ENCODE measurements around the gene MAB21L3.

The MAB21L3 gene

GRCh38 chr1:116112388-116113140 is 1.4 kb downstream of the MAB21L3 start:
- DNase-seq, result no peak

GRCh38 chr1:116113615-116114014 is 2.4 kb downstream of the MAB21L3 start:
- DNase-seq, result no peak

DNA sequence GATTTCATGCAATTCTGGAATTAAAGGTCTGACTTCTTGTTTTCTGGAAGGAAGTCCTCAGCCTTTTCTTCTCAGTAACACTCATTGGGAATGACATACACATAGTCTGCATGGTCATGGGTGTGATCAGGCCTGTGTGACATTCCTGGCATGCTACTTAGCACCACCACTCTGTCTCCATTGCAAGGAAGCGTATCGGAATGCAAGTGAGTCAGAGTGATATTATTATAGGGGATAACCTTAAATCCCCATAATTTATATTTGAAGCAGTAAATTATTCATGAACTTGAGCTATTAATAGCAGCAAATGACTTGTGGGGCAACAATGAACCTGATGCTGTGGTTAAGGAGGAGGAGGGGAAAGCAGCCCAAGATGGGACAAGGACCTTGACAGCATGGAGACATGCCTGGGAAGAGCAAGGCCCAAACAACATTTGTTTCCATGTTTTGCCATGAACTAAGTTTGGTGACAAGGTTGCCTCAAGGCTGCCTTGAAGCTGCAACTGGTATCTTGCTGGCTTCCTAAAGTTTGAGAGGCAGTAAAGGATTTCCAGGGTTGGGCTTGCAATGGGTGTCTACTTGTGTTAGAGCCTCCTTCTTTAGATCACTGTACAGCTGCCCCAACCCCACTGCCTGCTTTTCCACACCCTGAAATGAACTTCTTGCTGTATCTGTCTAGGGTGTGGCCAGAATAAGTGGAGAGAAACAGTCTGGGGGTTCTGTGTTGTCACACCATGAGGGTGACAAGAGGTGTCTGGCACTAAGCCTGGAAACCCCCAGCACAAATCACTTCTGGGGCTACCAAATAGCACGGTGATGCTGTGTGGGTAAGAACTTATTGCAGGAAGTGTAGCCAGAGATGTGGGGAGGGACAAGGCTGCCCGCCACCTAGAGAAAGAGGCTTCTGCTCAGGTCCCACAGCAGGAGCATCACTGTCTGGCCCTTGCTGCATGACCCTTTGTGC is 4.6 kb downstream of the MAB21L3 start:
- DNase-seq, result no peak

DNA sequence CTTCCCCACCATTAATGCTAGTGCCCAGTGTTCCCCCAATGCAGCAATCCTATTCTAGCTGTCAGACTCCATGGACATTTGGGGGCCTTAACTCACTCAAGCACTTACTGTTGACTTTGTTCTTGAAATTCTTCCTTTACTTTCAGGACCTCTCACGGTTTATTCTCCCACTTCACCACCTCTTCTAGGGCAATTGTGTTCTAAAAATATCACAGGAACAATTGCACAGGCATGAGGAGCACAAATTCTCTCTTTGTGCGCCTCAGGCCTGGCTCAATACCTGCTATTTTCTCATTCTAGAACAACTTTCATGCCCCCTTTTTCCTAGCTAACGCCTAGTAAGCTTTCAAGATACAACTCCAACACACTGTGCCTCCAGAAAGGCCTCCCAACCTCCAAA is 7.3 kb downstream of the MAB21L3 start:
- no peak for DNase-seq

GRCh38 chr1:116119876-116120275 is 8.7 kb downstream of the MAB21L3 start:
- DNase-seq, result no peak

DNA sequence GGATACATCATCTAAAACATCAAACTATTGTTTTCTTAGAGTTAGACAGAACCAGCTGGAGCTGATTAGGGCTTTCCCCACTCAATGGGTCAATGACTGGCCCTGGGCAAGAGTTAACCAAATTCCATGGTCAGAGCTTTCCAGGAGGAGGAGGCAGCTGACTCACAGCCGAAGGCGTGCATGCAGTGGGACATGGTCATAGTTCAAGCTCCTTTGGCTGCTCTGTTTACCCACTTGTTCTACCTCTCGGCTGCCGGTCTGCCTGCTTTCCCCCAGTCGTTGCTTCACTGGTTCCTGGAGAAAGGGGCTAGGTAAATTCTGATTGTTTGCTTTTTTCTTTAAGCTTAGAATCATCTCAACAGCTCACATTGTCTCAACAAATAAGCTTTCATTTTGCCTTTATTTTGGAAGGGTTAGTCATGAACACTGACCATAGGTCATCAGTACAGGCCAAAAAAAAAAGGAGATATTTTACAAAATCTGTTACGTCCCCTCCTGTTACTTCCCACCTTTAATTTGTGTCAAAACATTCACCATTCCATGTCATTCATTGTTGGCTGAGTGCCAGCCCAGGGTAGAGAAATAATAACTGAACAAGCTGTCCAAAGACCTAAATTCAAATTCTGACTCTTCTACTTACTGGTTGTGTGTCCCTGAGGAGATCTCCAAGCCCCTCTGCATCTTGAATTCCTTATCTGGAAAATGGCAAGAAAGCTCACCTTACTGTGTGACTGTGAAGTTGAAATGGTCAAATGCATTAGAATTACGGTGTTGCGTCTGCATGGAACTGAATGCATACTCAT is 12.0 kb downstream of the MAB21L3 start:
- DNase-seq, result no peak

DNA sequence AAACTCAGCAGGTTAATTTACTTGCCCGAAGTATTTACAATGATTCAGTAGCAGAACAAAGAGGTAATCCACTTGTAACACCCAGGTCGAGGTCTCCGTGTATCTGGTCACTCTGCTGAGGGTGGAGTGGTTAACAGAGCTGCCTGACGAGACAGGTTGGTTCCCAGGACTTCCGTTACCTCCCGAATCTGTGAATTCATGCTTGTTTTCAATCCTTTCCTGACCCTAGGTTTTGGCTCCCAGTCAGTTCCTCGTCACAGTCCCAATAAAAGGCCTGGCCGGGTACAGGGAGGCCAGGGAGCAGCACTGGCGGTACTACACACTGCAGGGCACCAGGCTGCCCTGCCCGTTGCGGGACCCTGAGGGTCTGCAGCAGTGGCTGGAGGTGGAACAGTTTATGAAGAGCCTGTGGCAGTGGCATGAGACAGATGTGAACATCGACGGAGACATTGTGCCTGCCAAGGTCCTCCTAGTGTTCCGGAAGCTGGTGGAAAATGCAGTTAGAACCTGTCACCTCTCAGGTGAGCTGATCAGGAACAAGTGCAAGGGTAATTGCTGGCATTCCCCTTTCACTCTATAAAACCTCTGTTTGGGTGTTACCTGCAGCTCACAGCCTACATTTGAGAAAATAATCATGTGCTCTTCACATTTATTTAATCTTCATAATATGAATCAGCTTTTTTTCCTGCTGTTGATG is 12.8 kb downstream of the MAB21L3 start:
- DNase-seq, result no peak

DNA sequence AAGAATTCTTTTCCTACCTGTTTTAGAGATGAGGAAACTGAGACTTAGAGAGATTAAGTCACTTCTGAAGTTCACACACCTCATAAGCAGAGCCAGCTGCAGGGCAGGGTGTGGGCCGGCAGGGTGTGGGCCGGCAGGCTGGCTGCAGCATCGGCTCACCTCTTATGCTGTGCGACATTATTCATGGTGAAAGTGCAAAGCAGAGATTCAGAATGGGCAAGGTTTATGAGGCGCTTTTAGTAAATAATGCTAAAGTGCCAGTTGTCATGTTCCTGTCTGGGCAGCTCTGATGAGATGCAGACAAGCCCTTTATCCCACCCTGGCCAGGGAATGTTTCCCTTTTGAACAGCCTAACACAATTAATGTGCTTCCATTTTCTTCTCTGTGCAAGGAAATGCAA is 14.6 kb downstream of the MAB21L3 start:
- DNase-seq, result no peak

- no peak for DNase-seq
These were observed 15.1 kb downstream of the MAB21L3 start for GRCh38 chr1:116126281-116126680.

- DNase-seq, result no peak
These were observed 16.1 kb downstream of the MAB21L3 start for GRCh38 chr1:116127123-116127847.

DNA sequence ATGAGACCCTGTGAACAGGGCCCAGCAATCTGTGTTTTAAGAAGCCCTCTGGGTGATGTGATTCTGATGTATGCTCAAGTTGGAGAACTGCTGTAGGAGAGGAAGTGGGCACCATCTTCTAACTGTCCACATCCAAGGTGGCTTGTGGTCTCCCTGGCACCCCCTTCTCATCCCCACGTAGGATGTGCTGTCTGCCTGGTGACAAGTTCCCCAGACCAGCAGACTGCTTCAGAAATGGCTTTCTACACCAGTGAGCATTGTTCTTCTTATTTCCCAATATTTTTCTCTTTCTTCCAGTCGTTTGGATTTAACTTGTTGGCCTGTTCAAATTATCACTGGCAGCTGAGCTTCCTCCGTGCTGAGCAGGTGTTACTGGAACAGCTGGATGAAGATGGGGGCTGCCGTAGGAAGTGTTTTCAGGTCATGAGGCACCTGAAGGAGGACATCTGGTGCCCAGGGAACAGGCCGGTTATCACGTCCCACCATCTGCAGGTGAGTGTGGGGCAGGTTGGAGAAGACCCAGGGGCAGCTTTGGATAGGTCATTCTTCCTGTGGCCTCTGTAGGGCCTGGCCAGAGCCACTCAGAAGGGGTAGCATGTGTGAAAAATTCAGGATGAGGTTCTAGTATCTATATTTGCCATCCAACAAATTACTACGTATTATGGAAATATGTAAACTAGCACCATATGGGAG is 16.8 kb downstream of the MAB21L3 start:
- DNase-seq, result no peak

DNA sequence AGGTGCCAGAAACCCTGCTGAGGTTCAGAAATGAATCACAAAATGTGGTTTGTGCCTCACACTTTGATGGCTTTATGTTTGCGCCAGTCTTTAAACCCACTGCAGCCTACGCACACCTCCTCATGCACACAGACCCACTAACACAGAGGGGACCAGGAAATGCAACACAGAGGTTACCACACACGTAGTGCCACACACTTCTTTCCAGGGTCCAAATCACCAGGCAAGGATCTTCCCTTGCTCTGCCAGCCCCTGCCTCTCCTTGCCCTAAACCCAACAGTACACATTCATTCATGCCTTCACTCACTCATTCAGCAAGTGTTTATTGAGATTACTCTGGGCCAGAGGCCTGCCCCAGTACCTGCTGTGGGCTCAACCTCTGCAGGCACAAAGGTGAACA is 17.5 kb downstream of the MAB21L3 start:
- DNase-seq, result no peak

- DNase-seq, result no peak
These were observed 18.3 kb downstream of the MAB21L3 start for GRCh38 chr1:116129537-116129936.

DNA sequence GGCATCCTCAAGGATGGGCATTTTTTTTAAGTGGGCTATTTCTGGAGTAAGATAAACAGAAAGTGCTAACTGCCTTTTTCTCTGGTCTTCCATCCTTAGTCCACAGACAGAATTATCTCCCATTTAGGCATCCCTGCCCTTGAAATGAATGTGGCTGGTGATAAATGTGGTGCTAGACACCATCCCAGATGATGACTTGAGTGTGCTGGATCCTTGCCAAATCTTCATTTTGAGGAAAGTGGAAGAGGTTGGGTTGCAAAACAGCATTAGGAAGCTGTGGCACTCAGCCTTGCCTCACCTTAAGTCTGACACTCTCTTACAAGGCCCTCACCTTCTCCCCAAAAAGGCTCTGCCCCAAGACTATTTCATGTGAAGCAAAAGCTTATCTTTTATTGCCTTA is 19.2 kb downstream of the MAB21L3 start:
- no peak for DNase-seq

- no peak for DNase-seq
These were observed 20.0 kb downstream of the MAB21L3 start for GRCh38 chr1:116131170-116131569.

GRCh38 chr1:116131866-116132605 is 20.8 kb downstream of the MAB21L3 start:
- DNase-seq, result no peak

- no peak for DNase-seq
These were observed 22.7 kb downstream of the MAB21L3 start for GRCh38 chr1:116133696-116134475.

- no peak for DNase-seq
These were observed 23.2 kb downstream of the MAB21L3 start for GRCh38 chr1:116134476-116134773.

GRCh38 chr1:116138277-116138792 is 27.1 kb downstream of the MAB21L3 start:
- no peak for DNase-seq
